ENCODE results near the gene HRH1. TPM values are rescaled to one million over a fixed set of nuclear protein-coding genes. Genes with fewer than 3 reads are reported as not detected.
A peak's percentile ranks its signal among the peaks of the same experiment; 100 is the strongest.

HRH1 gene
- total and polyA plus RNA-seq, 5 donors, result 0.43 to 1.8 (median 1.3) TPM

DNA sequence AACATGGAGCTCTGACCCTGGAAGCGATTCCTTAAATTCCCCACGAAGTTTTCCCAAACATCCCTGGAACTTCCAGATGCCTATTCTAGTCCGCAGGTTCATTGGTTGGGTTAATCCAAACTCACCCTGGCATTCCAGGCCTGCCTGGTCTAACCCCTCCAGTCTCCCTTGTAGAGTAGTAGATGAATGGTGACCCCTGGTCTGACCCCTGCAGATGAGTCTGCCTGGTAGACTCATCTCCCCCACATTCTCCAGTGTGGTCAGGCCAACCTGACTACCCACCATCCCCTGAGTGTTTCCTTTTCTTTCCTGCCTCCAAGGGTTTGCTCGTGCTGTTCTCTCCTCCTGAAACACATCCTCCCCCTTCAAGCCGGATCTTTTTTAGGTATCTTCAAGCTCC is 10.8 kb upstream of the HRH1 start:
- no peaks in the 10 kb centered on the region for H3K9me3 ChIP-seq (ENCODE audit: control insufficient read depth, low read length)
- no peak for DNase-seq
- no peak overlapping the region for H3K4me3 ChIP-seq (ENCODE audit: low read length)
- no peaks in the 10 kb centered on the region for H3K27me3 ChIP-seq (ENCODE audit: control insufficient read depth, insufficient read depth)
- H3K27ac ChIP-seq (ENCODE audit: low read length), result no peak overlapping the region
- 91% methylated on average over 5 of the region's 5 CpGs for WGBS
- intact Hi-C loops (cut with DNase I), result no loop called here
- H3K4me1 ChIP-seq (ENCODE audit: control insufficient read depth, insufficient read depth, low read length), result no peaks in the 10 kb centered on the region
- no peak for ATAC-seq

GRCh38 chr3:11144996-11145395 is 9.3 kb upstream of the HRH1 start:
- Histone ChIP-seq H3K27me3 (ENCODE audit: control insufficient read depth, insufficient read depth) (no peaks in the 10 kb centered on the region), H3K27ac (ENCODE audit: low read length) (no peak overlapping the region), H3K4me1 (ENCODE audit: control insufficient read depth, insufficient read depth, low read length) (no peaks in the 10 kb centered on the region), H3K9me3 (ENCODE audit: control insufficient read depth, low read length) (no peaks in the 10 kb centered on the region), H3K4me3 (ENCODE audit: low read length) (no peak overlapping the region)
- no peak for ATAC-seq
- DNase-seq, result no peak
- WGBS, result 79% methylated on average over 5 of the region's 5 CpGs
- intact Hi-C loops (cut with DNase I), result no loop called here

DNA sequence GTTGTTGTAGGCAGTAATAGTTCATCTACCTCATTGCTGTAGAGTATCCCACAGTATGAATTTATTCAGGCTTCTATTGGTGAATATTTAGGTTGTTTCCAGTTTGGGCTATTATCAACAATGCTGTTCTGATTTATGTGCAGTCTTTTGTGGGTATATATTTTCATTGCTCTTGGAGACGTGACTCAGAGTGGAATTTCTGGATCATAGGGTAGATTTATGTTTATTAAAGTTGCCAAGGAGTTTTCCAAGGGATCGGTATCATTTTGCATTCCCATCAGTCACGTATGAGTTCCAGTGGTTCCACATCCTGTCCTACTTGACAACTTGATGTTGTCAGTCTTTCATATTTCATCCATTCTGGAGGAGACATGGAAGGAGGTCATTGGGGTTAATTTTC is 8.4 kb upstream of the HRH1 start:
- Histone ChIP-seq H3K4me1 (ENCODE audit: control insufficient read depth, insufficient read depth, low read length) (no peaks in the 10 kb centered on the region), H3K27ac (ENCODE audit: low read length) (no peak overlapping the region), H3K27me3 (ENCODE audit: control insufficient read depth, insufficient read depth) (no peaks in the 10 kb centered on the region), H3K4me3 (ENCODE audit: low read length) (no peak overlapping the region), H3K9me3 (ENCODE audit: control insufficient read depth, low read length) (no peaks in the 10 kb centered on the region)
- DNase-seq, result no peak
- WGBS, result 39% methylated on average over 3 of the region's 3 CpGs
- ATAC-seq, result no peak
- intact Hi-C loops (cut with DNase I), result no loop called here

DNA sequence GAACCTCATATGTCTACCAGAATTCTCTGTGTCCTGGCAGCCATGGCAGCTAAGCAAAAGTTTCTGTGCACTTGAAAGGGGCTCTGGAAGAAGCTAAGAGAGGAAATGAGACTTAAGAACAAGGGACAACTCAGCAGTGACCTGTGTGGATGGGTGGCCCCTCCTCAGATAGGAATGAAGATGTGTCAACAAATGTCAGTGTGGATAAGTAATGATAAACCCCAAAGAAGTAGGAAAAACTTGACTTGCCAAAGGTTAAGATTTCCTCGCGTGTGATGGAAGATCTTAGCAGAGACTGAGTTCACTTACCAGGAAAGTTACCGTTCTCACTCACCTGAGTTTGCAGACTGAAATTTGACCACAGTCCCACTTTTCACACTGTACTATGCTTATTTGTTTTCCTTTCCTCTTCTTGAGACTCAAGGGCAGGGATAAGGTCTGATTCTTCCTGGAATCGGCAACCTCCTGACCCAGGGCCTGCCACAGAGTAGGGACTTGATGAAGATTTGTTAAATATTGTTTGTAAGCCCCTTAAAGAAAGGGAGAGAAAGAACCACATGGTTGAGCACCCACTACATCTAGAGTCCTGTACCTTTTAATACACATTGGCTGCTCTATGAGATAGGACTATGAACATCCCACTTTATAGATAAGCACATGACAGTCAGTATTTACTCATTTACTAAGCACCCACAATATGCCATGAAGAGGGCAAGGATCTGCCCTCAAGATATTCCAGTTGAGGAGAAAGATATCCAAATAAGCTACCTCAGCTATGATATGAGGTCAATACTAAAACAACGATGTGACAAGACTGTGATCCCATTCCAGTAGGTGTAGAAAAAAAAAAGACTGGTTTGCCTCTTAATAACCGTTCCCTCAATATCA is 7.3 kb upstream of the HRH1 start:
- no peak overlapping the region for H3K4me3 ChIP-seq (ENCODE audit: low read length)
- intact Hi-C loops (cut with DNase I), result no loop called here
- ATAC-seq (no peak), DNase-seq (no peak)
- no peaks in the 10 kb centered on the region for H3K9me3 ChIP-seq (ENCODE audit: control insufficient read depth, low read length)
- H3K4me1 ChIP-seq (ENCODE audit: control insufficient read depth, insufficient read depth, low read length), result no peaks in the 10 kb centered on the region
- no peak overlapping the region for H3K27ac ChIP-seq (ENCODE audit: low read length)
- H3K27me3 ChIP-seq (ENCODE audit: control insufficient read depth, insufficient read depth), result no peaks in the 10 kb centered on the region
- WGBS, result 85% methylated on average over 6 of the region's 6 CpGs

- ATAC-seq (peak in 1 of 2 donors; percentile 49), DNase-seq (peak in 1 of 3 donors; percentile 63)
- intact Hi-C loops (cut with DNase I), result loop anchor here in 1 of 4 donors (10.0 kb wide), 1 partner anchor 175 kb away; no protein-coding TSS in a partner anchor
- no peaks in the 10 kb centered on the region for H3K4me1 ChIP-seq (ENCODE audit: control insufficient read depth, insufficient read depth, low read length)
- H3K4me3 ChIP-seq (ENCODE audit: low read length), result no peak overlapping the region
- no peaks in the 10 kb centered on the region for H3K9me3 ChIP-seq (ENCODE audit: control insufficient read depth, low read length)
- no peak overlapping the region for H3K27ac ChIP-seq (ENCODE audit: low read length)
- H3K27me3 ChIP-seq (ENCODE audit: control insufficient read depth, insufficient read depth), result no peaks in the 10 kb centered on the region
- WGBS, result 62% methylated on average over 7 of the region's 7 CpGs
Measured at GRCh38 chr3:11150256-11150655, 4.0 kb upstream of the HRH1 start.

DNA sequence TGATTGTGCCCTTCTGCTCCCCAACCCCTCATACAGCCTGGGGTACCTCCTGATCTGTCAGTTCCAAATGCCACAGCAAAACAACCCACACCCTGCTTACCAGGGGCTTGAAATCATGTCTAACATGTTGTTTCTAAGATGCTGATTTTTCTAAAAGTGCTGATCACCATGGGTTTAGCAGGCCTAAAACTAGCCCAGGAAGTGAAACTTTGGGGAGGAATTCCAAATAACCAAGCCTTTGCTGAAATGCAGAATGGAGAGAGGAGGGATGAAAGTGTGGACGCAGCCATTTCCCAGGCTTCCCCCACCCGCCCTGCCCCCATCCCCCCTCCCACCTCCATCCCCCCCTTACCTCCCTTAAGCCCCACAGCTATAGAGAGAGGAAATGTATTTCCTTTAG is 2.0 kb upstream of the HRH1 start:
- intact Hi-C loops (cut with DNase I), result loop anchor here in 1 of 4 donors (10.0 kb wide), 1 partner anchor 172 kb away; no protein-coding TSS in a partner anchor
- H3K4me1 ChIP-seq (ENCODE audit: control insufficient read depth, insufficient read depth, low read length), result no peaks in the 10 kb centered on the region

GRCh38 chr3:11154953-11155325 is 646 bp downstream of the HRH1 start:
- Histone ChIP-seq H3K4me3 (ENCODE audit: low read length) (peak overlapping the region; percentile 15), H3K9me3 (ENCODE audit: control insufficient read depth, low read length) (no peaks in the 10 kb centered on the region), H3K27ac (ENCODE audit: low read length) (no peak overlapping the region), H3K27me3 (ENCODE audit: control insufficient read depth, insufficient read depth) (no peaks in the 10 kb centered on the region), H3K4me1 (ENCODE audit: control insufficient read depth, insufficient read depth, low read length) (no peaks in the 10 kb centered on the region)
- WGBS, result 3% methylated on average over 10 of the region's 10 CpGs
- DNase-seq, result no peak
- intact Hi-C loops (cut with DNase I), result loop anchor here in 2 of 4 donors (5.0 to 10.0 kb wide), 2 partner anchors 52 to 170 kb away; no protein-coding TSS in a partner anchor
- peak in 1 of 2 donors; percentile 23 for ATAC-seq

More for the DNA sequence above, 2.0 kb upstream of the HRH1 start:
- WGBS, result 74% methylated on average over 2 of the region's 2 CpGs
- ATAC-seq (no peak), DNase-seq (no peak)
- Histone ChIP-seq H3K27ac (ENCODE audit: low read length) (no peak overlapping the region), H3K9me3 (ENCODE audit: control insufficient read depth, low read length) (no peaks in the 10 kb centered on the region), H3K27me3 (ENCODE audit: control insufficient read depth, insufficient read depth) (no peaks in the 10 kb centered on the region), H3K4me3 (ENCODE audit: low read length) (no peak overlapping the region)

DNA sequence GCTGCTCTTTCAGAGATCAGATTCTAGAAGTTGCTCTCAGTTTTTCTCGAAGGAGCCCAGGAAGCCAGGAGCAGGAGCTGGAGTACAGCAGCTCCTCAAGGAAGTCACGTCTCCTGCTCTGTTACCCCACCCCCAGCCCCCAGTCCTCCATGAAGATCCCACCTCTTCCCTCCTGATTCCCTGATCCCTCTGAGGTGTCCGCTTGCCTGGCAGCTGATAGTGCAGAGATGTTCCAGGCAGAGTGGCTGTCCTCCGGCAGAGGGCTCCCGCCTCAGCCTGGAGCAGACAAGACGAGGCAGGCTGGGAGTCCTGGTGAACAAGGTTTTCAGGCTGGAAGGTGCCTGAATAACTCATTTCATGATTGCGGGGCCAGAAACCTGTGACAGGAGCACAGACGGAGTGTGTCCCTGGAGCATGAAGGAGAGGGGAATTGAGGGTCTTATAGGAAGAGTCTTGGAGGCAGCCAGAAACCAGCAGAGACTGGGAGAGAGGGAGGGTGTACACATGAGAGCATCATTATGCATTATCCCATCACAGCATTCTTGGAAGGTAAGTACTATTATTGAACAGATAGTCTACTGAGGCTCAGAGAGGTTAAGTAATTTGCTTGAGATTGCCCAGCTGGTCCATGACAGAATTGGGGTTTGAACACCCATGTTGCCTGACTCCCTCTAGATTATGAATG is 1.2 kb downstream of the HRH1 start:
- intact Hi-C loops (cut with DNase I), result loop anchor here in 2 of 4 donors (5.0 to 10.0 kb wide), 2 partner anchors 52 to 169 kb away; no protein-coding TSS in a partner anchor
- Histone ChIP-seq H3K9me3 (ENCODE audit: control insufficient read depth, low read length) (no peaks in the 10 kb centered on the region), H3K4me1 (ENCODE audit: control insufficient read depth, insufficient read depth, low read length) (no peaks in the 10 kb centered on the region), H3K27ac (ENCODE audit: low read length) (no peak overlapping the region), H3K4me3 (ENCODE audit: low read length) (peak overlapping the region; percentile 15), H3K27me3 (ENCODE audit: control insufficient read depth, insufficient read depth) (no peaks in the 10 kb centered on the region)
- WGBS, result 3% methylated on average over 8 of the region's 8 CpGs
- peak; percentile 88 to 89 for ATAC-seq
- DNase-seq, result peak; percentile 70 to 90 (median 84)

- Histone ChIP-seq H3K9me3 (ENCODE audit: control insufficient read depth, low read length) (no peaks in the 10 kb centered on the region), H3K27me3 (ENCODE audit: control insufficient read depth, insufficient read depth) (no peaks in the 10 kb centered on the region), H3K4me3 (ENCODE audit: low read length) (no peak overlapping the region), H3K27ac (ENCODE audit: low read length) (no peak overlapping the region), H3K4me1 (ENCODE audit: control insufficient read depth, insufficient read depth, low read length) (no peaks in the 10 kb centered on the region)
- whole genome bisulfite sequencing, result 67% methylated on average over 4 of the region's 4 CpGs
- intact Hi-C loops (cut with DNase I), result loop anchor here in 2 of 4 donors (5.0 to 10.0 kb wide), 2 partner anchors 51 to 169 kb away; no protein-coding TSS in a partner anchor
- DNase-seq, result no peak
- no peak for ATAC-seq
Measured at GRCh38 chr3:11156026-11156410, 1.7 kb downstream of the HRH1 start.

- Histone ChIP-seq H3K27ac (ENCODE audit: low read length) (no peak overlapping the region), H3K4me3 (ENCODE audit: low read length) (no peak overlapping the region), H3K4me1 (ENCODE audit: control insufficient read depth, insufficient read depth, low read length) (no peaks in the 10 kb centered on the region), H3K9me3 (ENCODE audit: control insufficient read depth, low read length) (no peaks in the 10 kb centered on the region), H3K27me3 (ENCODE audit: control insufficient read depth, insufficient read depth) (no peaks in the 10 kb centered on the region)
- DNase-seq (no peak), ATAC-seq (no peak)
- WGBS, result 79% methylated on average over 7 of the region's 7 CpGs
- intact Hi-C loops (cut with DNase I), result loop anchor here in 2 of 4 donors (5.0 to 10.0 kb wide), 2 partner anchors 50 to 167 kb away; no protein-coding TSS in a partner anchor
Measured at GRCh38 chr3:11157421-11157820, 3.1 kb downstream of the HRH1 start.

- no peaks in the 10 kb centered on the region for H3K27me3 ChIP-seq (ENCODE audit: control insufficient read depth, insufficient read depth)
- intact Hi-C loops (cut with DNase I), result loop anchor here in 2 of 4 donors (5.0 to 10.0 kb wide), 2 partner anchors 48 to 165 kb away; no protein-coding TSS in a partner anchor
- 34% methylated on average over 5 of the region's 5 CpGs for WGBS
- H3K4me3 ChIP-seq (ENCODE audit: low read length), result no peak overlapping the region
- DNase-seq (peak in 2 of 3 donors; percentile 44 to 56), ATAC-seq (peak; percentile 25 to 50)
- H3K4me1 ChIP-seq (ENCODE audit: control insufficient read depth, insufficient read depth, low read length), result no peaks in the 10 kb centered on the region
- no peak overlapping the region for H3K27ac ChIP-seq (ENCODE audit: low read length)
- H3K9me3 ChIP-seq (ENCODE audit: control insufficient read depth, low read length), result no peaks in the 10 kb centered on the region
Measured at GRCh38 chr3:11159421-11159904, 5.2 kb downstream of the HRH1 start.
